ENCODE measurements around the gene RAB11FIP4. TPM values are rescaled to one million over a fixed set of nuclear protein-coding genes. Genes with fewer than 3 reads are reported as not detected.
A peak's percentile ranks its signal among the peaks of the same experiment; 100 is the strongest.

The RAB11FIP4 gene
- total and polyA plus RNA-seq, 2 donors from 2014 or later = 10.0 to 32.5 TPM

DNA sequence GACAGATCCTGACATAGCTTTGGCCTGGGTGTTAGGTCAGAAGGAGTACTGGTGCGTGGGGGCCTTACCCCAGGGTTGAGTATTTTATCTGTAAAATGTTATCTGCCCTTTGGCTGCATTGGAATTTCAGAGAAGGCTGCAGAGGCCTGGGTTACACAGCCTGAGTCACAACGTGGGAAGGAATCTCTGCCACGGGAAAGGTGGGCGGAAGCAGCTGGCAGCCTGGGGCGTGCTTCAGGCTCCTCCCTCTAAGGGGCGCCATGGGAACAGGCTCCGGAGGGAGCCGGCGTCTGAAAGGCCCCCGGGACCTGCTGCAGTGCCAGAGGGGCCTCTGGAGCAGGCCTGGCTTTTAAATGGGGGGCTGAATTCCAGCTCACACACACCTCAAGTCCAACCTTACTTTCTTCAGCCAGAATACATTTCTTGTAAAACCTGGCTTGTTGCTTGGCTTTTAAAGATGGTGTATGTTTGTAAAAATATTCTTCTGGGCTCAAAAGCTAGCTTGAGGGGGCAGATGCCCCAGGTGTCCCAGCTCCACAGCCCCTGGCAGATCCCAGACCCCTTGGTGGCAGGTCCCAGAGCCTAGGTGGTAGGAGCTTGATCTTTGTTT, 142.2 kb downstream of the RAB11FIP4 start:
- H3K9ac ChIP-seq (ENCODE audit: low read length in 3 of 3) = no peak overlapping the region
- FAIRE-seq = no peak
- peaks cover 0 to 19% (median 10%) of the 10 kb centered on the region in 3 donors for H3K36me3 ChIP-seq (ENCODE audit: control insufficient read depth in 2 of 3, insufficient read depth in 3 of 3, low read length in 3 of 3)
- TF ChIP-seq, protein P1, sequence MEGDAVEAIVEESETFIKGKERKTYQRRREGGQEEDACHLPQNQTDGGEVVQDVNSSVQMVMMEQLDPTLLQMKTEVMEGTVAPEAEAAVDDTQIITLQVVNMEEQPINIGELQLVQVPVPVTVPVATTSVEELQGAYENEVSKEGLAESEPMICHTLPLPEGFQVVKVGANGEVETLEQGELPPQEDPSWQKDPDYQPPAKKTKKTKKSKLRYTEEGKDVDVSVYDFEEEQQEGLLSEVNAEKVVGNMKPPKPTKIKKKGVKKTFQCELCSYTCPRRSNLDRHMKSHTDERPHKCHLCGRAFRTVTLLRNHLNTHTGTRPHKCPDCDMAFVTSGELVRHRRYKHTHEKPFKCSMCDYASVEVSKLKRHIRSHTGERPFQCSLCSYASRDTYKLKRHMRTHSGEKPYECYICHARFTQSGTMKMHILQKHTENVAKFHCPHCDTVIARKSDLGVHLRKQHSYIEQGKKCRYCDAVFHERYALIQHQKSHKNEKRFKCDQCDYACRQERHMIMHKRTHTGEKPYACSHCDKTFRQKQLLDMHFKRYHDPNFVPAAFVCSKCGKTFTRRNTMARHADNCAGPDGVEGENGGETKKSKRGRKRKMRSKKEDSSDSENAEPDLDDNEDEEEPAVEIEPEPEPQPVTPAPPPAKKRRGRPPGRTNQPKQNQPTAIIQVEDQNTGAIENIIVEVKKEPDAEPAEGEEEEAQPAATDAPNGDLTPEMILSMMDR (IDR thresholded peaks at IDR 0.05; ENCODE audit: borderline replicate concordance, extremely low read depth, insufficient read depth) = peak; percentile 13
- H3K4me1 ChIP-seq (ENCODE audit: control insufficient read depth in 2 of 3, insufficient read depth in 2 of 3, low read depth in 1 of 3, low read length in 3 of 3) = peaks cover 0 to 16% (median 14%) of the 10 kb centered on the region in 3 donors
- no peak overlapping the region for H3K27ac ChIP-seq (ENCODE audit: low read depth in 2 of 2, low read length in 2 of 2)
- no peak overlapping the region for H3K4me3 ChIP-seq (ENCODE audit: low read length in 3 of 3)
- no peaks in the 10 kb centered on the region for H3K9me3 ChIP-seq (ENCODE audit: control insufficient read depth in 2 of 3, insufficient read depth in 1 of 3, low read length in 3 of 3)
- intact Hi-C loops (cut with DNase I) = no loop called here
- DNase-seq = peak in 4 of 5 donors; percentile 45 to 75 (median 54)
- no peaks in the 10 kb centered on the region for H3K27me3 ChIP-seq (ENCODE audit: control insufficient read depth, insufficient read depth, low read length)

DNA sequence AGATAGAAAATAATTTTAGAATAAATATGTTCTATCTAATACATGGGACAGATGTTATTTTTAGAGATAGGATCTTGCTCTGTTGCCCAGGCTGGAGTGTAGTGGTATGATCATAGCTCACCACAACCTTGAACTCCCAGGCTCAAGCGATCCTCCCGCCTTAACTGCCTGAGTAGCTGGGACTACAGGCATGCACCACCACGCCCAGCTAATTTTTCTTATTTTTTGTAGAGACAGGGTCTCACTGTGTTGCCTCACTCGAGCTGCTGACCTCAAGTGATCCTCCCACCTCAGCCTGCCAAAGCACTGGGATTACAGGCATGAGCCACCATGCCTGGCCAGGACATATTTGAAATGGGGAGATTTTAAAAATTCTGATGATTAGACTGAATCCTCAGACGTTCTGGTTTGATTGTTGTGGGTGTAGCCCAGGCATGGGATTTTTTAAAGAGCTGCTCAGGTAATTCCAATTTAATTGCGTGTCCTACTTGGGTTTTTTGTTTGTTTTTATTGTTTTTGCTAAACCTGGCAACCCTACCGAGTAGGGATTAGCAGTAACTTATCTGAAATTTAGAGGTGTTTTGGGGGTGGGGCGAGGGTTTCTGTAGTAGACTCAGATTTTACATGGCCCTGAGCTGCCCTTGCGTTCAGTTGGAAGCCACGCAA, 142.9 kb downstream of the RAB11FIP4 start:
- peaks cover 0 to 16% (median 14%) of the 10 kb centered on the region in 3 donors for H3K4me1 ChIP-seq (ENCODE audit: control insufficient read depth in 2 of 3, insufficient read depth in 2 of 3, low read depth in 1 of 3, low read length in 3 of 3)
- H3K27me3 ChIP-seq (ENCODE audit: control insufficient read depth, insufficient read depth, low read length) = no peaks in the 10 kb centered on the region
- intact Hi-C loops (cut with DNase I) = no loop called here
- no peak overlapping the region for H3K27ac ChIP-seq (ENCODE audit: low read depth in 2 of 2, low read length in 2 of 2)
- TF ChIP-seq, protein P1 (IDR thresholded peaks at IDR 0.05; ENCODE audit: borderline replicate concordance, extremely low read depth, insufficient read depth) = no peak
- no peak overlapping the region for H3K9ac ChIP-seq (ENCODE audit: low read length in 3 of 3)
- DNase-seq (no peak), FAIRE-seq (no peak)
- H3K9me3 ChIP-seq (ENCODE audit: control insufficient read depth in 2 of 3, insufficient read depth in 1 of 3, low read length in 3 of 3) = no peaks in the 10 kb centered on the region
- no peak overlapping the region for H3K4me3 ChIP-seq (ENCODE audit: low read length in 3 of 3)
- H3K36me3 ChIP-seq (ENCODE audit: control insufficient read depth in 2 of 3, insufficient read depth in 3 of 3, low read length in 3 of 3) = peaks cover 0 to 18% (median 10%) of the 10 kb centered on the region in 3 donors

DNA sequence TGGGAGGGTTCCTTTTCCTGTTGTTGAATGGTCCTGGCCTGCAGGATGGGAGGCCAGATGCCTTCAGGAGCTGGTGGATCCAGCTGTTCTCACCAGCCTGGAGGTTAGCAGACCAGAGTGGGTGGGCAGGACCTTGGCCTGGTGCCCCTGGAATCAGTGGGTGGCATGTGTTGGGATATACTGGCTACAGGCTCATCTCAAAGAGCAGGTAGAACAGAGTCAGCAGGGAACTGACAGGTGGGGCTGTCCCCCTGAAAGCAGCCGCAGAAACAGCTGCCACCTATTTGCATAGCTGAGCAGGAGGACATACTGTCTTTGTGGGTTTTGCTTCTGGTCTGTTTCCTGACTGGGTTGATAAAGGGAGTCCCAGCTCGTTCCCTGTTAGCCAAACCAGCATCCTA, 144.1 kb downstream of the RAB11FIP4 start:
- H3K36me3 ChIP-seq (ENCODE audit: control insufficient read depth in 2 of 3, insufficient read depth in 3 of 3, low read length in 3 of 3) = peaks cover 0 to 13% (median 10%) of the 10 kb centered on the region in 3 donors
- no peak overlapping the region for H3K4me3 ChIP-seq (ENCODE audit: low read length in 3 of 3)
- H3K27ac ChIP-seq (ENCODE audit: low read depth in 2 of 2, low read length in 2 of 2) = no peak overlapping the region
- no peaks in the 10 kb centered on the region for H3K9me3 ChIP-seq (ENCODE audit: control insufficient read depth in 2 of 3, insufficient read depth in 1 of 3, low read length in 3 of 3)
- H3K9ac ChIP-seq (ENCODE audit: low read length in 3 of 3) = no peak overlapping the region
- TF ChIP-seq, protein P1 (IDR thresholded peaks at IDR 0.05; ENCODE audit: borderline replicate concordance, extremely low read depth, insufficient read depth) = no peak
- intact Hi-C loops (cut with DNase I) = no loop called here
- H3K27me3 ChIP-seq (ENCODE audit: control insufficient read depth, insufficient read depth, low read length) = no peaks in the 10 kb centered on the region
- FAIRE-seq (no peak), DNase-seq (peak in 1 of 5 donors; percentile 46)
- peaks cover 0 to 16% (median 14%) of the 10 kb centered on the region in 3 donors for H3K4me1 ChIP-seq (ENCODE audit: control insufficient read depth in 2 of 3, insufficient read depth in 2 of 3, low read depth in 1 of 3, low read length in 3 of 3)

All from kidney (tissue), 14 donors.